Dendritic cell treated with granulocyte-macrophage colony-stimulating factor and Interleukin-4, amounts not matched to agents 40 ng/mL and 50 ng/mL, for 4 days (primary cell): ENCODE data around the gene TTYH3.
"Not testable (repeated sequence)": the region's sequence is repeated elsewhere in the genome, so short reads cannot be mapped to it uniquely, and the experiment has no call there.

Source experiments
- H3K27ac Mint-ChIP-seq: one replicate; pipeline ENCODE4 v1.8.0; 2022; ENCODE audit warnings: mild to moderate bottlenecking, mixed read lengths
- H3K27me3 Mint-ChIP-seq: one replicate; pipeline ENCODE4 v1.8.0; 2022; ENCODE audit warnings: mild to moderate bottlenecking, mixed read lengths
- H3K36me3 Mint-ChIP-seq: one replicate; pipeline ENCODE4 v1.8.0; 2022; ENCODE audit warnings: low read depth, mixed read lengths
- H3K4me1 Mint-ChIP-seq: one replicate; pipeline ENCODE4 v1.8.0; 2022; ENCODE audit warnings: low read depth, mixed read lengths
- H3K4me3 Mint-ChIP-seq: one replicate; pipeline ENCODE4 v1.8.0; 2022; ENCODE audit warnings: mild to moderate bottlenecking, moderate library complexity, mixed read lengths
- H3K9me3 Mint-ChIP-seq: one replicate; pipeline ENCODE4 v1.8.0; 2022; ENCODE audit warnings: mixed read lengths
- intact Hi-C: fragments of 100-400 bp; cut with micrococcal nuclease; formaldehyde crosslinking; loops from one replicate; pipeline ENCODE4 v1.15.0; 2022

TTYH3 gene

GRCh38 chr7:2607923-2608904, 23.6 kb upstream of the TTYH3 start:
- Mint-ChIP-seq H3K27ac (peak overlapping the region; percentile 99), H3K27me3 (peaks cover under 1% of the 10 kb centered on the region), H3K4me1 (peaks cover 77% of the 10 kb centered on the region), H3K9me3 (no peaks in the 10 kb centered on the region), H3K4me3 (peak overlapping the region; percentile 66), H3K36me3 (peaks cover 38% of the 10 kb centered on the region)
- intact Hi-C loops: loop anchor here (5.0 kb wide), 1 partner anchor 39 kb away; no protein-coding TSS in a partner anchor

- Mint-ChIP-seq H3K27me3 (peaks cover 5% of the 10 kb centered on the region), H3K9me3 (no peaks in the 10 kb centered on the region), H3K36me3 (peaks cover 31% of the 10 kb centered on the region), H3K4me3 (peak overlapping the region; percentile 66), H3K4me1 (peaks cover 82% of the 10 kb centered on the region), H3K27ac (peak overlapping the region; percentile 99)
- intact Hi-C loops: loop anchor here (5.0 kb wide), 1 partner anchor 38 kb away; no protein-coding TSS in a partner anchor
Observed at GRCh38 chr7:2608921-2609411, 22.8 kb upstream of the TTYH3 start.

GRCh38 chr7:2609646-2610045, 22.1 kb upstream of the TTYH3 start:
- Mint-ChIP-seq H3K27ac (peak overlapping the region; percentile 99), H3K36me3 (peaks cover 26% of the 10 kb centered on the region), H3K4me1 (peaks cover 88% of the 10 kb centered on the region), H3K4me3 (peak overlapping the region; percentile 66)
- H3K9me3 Mint-ChIP-seq, H3K27me3 Mint-ChIP-seq: not testable (repeated sequence)
- intact Hi-C loops: loop anchor here (5.0 kb wide), 1 partner anchor 38 kb away; no protein-coding TSS in a partner anchor

GRCh38 chr7:2610466-2610865, 21.3 kb upstream of the TTYH3 start:
- peaks cover 90% of the 10 kb centered on the region for H3K4me1 Mint-ChIP-seq
- H3K9me3 Mint-ChIP-seq: no peaks in the 10 kb centered on the region
- peak overlapping the region; percentile 34 for H3K4me3 Mint-ChIP-seq
- intact Hi-C loops: no loop called here
- H3K27me3 Mint-ChIP-seq: peaks cover 13% of the 10 kb centered on the region
- peaks cover 21% of the 10 kb centered on the region for H3K36me3 Mint-ChIP-seq
- H3K27ac Mint-ChIP-seq: peak overlapping the region; percentile 99

GRCh38 chr7:2610898-2611297, 20.9 kb upstream of the TTYH3 start:
- no peaks in the 10 kb centered on the region for H3K9me3 Mint-ChIP-seq
- peaks cover 86% of the 10 kb centered on the region for H3K4me1 Mint-ChIP-seq
- intact Hi-C loops: no loop called here
- no peak overlapping the region for H3K4me3 Mint-ChIP-seq
- H3K27ac Mint-ChIP-seq: peak overlapping the region; percentile 99
- H3K27me3 Mint-ChIP-seq: peaks cover 13% of the 10 kb centered on the region
- H3K36me3 Mint-ChIP-seq: peaks cover 16% of the 10 kb centered on the region

GRCh38 chr7:2611401-2611800, 20.4 kb upstream of the TTYH3 start:
- H3K9me3 Mint-ChIP-seq: no peaks in the 10 kb centered on the region
- peaks cover 15% of the 10 kb centered on the region for H3K36me3 Mint-ChIP-seq
- H3K4me1 Mint-ChIP-seq: peaks cover 81% of the 10 kb centered on the region
- intact Hi-C loops: no loop called here
- H3K27me3 Mint-ChIP-seq: peaks cover 13% of the 10 kb centered on the region
- no peak overlapping the region for H3K4me3 Mint-ChIP-seq
- peak overlapping the region; percentile 99 for H3K27ac Mint-ChIP-seq

- intact Hi-C loops: no loop called here
- Mint-ChIP-seq H3K36me3 (peaks cover 15% of the 10 kb centered on the region), H3K4me3 (no peak overlapping the region), H3K27ac (peak overlapping the region; percentile 99), H3K4me1 (peaks cover 76% of the 10 kb centered on the region), H3K27me3 (peaks cover 13% of the 10 kb centered on the region), H3K9me3 (no peaks in the 10 kb centered on the region)
Observed at GRCh38 chr7:2611922-2612321, 19.9 kb upstream of the TTYH3 start.

GRCh38 chr7:2612445-2613097, 19.2 kb upstream of the TTYH3 start:
- intact Hi-C loops: no loop called here
- Mint-ChIP-seq H3K9me3 (no peaks in the 10 kb centered on the region), H3K27me3 (peaks cover 14% of the 10 kb centered on the region), H3K4me1 (peaks cover 74% of the 10 kb centered on the region), H3K36me3 (peaks cover 15% of the 10 kb centered on the region), H3K4me3 (no peak overlapping the region), H3K27ac (peak overlapping the region; percentile 99)

GRCh38 chr7:2613098-2613930, 18.5 kb upstream of the TTYH3 start:
- intact Hi-C loops: no loop called here

GRCh38 chr7:2613931-2614600, 17.7 kb upstream of the TTYH3 start:
- intact Hi-C loops: no loop called here
- peak overlapping the region; percentile 11 for H3K4me3 Mint-ChIP-seq
- H3K36me3 Mint-ChIP-seq: peaks cover 15% of the 10 kb centered on the region
- H3K27me3 Mint-ChIP-seq: peaks cover 20% of the 10 kb centered on the region
- peak overlapping the region; percentile 27 for H3K27ac Mint-ChIP-seq
- no peaks in the 10 kb centered on the region for H3K9me3 Mint-ChIP-seq
- H3K4me1 Mint-ChIP-seq: peaks cover 70% of the 10 kb centered on the region

More at GRCh38 chr7:2613098-2613930, 18.5 kb upstream of the TTYH3 start:
- Mint-ChIP-seq H3K27me3 (peaks cover 20% of the 10 kb centered on the region), H3K27ac (peak overlapping the region; percentile 20), H3K36me3 (peaks cover 15% of the 10 kb centered on the region), H3K4me3 (no peak overlapping the region), H3K4me1 (peaks cover 75% of the 10 kb centered on the region), H3K9me3 (no peaks in the 10 kb centered on the region)

- intact Hi-C loops: no loop called here
- H3K36me3 Mint-ChIP-seq: peaks cover 15% of the 10 kb centered on the region
- H3K27ac Mint-ChIP-seq: peak overlapping the region; percentile 37
- no peak overlapping the region for H3K4me3 Mint-ChIP-seq
- peaks cover 63% of the 10 kb centered on the region for H3K4me1 Mint-ChIP-seq
- H3K27me3 Mint-ChIP-seq: peaks cover 21% of the 10 kb centered on the region
- no peaks in the 10 kb centered on the region for H3K9me3 Mint-ChIP-seq
Observed at GRCh38 chr7:2614631-2615330, 17.0 kb upstream of the TTYH3 start.

GRCh38 chr7:2616387-2617324, 15.1 kb upstream of the TTYH3 start:
- H3K9me3 Mint-ChIP-seq: no peaks in the 10 kb centered on the region
- peaks cover 45% of the 10 kb centered on the region for H3K4me1 Mint-ChIP-seq
- peak overlapping the region; percentile 55 for H3K27ac Mint-ChIP-seq
- intact Hi-C loops: no loop called here
- no peak overlapping the region for H3K4me3 Mint-ChIP-seq
- peaks cover 24% of the 10 kb centered on the region for H3K27me3 Mint-ChIP-seq
- no peaks in the 10 kb centered on the region for H3K36me3 Mint-ChIP-seq
